Brain pericyte (primary cell): Measurements from ENCODE around the gene KCNQ1.

ENCODE experiments used
- DNase-seq: peaks from one replicate; pipeline ENCODE4 v3.0.0-alpha.2; 2012; ENCODE audit warnings: low read depth, low spot score

KCNQ1 gene

DNA sequence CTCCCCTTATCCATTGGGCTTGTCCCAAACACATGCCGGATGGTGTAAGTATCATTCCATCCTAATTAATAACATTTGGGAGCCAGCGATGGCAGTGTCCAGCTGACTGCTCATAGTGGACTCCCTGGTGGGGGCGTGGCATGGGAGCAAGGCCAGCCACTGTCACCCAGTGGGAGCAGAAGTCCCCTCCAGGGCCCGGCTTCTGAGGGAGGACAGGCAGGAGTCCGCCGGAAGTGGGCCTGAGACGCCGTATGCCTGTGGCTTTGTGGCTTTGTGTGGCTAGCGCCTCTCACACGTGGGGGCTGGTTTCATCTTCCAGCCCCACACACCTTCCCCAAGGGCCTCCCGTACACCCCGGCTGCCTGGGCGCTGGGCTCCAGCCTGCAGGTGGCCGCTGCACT is 124.5 kb downstream of the KCNQ1 start:
- no peak for DNase-seq

DNA sequence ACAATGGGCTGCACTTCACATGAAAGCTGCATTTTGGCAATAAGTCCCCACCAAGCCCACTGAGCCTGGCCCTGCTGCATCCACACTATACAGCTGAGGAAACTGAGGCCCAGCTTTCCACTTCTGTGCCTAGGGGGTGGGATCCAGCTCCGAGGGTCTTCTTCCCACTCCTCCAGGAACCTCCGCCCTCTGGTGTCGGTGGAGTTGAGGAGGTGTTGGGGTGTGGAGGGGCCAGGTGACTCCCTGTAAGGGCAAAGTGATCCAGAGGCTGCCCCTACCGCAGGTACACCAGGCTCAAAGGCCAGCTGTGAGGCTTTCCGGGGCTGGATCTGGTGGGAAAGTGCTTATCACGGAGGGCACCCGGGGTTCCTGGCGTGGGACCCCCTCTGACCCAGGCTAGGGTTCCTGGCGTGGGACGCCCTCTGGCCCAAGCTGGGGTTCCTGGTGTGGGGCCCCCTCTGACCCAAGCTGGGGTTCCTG is 125.0 kb downstream of the KCNQ1 start:
- DNase-seq, result no peak

DNA sequence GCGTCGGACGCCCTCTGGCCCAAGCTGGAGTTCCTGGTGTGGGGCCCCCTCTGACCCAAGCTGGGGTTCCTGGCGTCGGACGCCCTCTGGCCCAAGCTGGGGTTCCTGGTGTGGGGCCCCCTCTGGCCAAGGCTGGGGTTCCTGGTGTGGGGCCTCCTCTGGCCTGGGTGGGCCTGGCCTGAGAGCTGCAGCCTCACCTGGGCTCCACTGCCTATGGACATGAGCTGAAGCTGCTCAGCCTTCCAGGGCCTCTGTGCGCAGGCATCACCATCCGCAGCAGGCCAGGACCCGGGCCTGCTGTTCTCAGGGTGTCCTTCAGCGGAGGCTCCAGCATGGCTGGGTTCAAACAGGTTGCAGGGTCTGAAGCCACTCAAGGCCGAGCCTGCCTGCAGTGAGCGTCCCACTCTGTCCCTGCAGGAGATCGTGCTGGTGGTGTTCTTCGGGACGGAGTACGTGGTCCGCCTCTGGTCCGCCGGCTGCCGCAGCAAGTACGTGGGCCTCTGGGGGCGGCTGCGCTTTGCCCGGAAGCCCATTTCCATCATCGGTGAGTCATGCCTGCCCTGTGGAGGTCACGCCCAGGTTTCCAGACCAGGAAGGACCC is 125.5 kb downstream of the KCNQ1 start:
- DNase-seq, result no peak

DNA sequence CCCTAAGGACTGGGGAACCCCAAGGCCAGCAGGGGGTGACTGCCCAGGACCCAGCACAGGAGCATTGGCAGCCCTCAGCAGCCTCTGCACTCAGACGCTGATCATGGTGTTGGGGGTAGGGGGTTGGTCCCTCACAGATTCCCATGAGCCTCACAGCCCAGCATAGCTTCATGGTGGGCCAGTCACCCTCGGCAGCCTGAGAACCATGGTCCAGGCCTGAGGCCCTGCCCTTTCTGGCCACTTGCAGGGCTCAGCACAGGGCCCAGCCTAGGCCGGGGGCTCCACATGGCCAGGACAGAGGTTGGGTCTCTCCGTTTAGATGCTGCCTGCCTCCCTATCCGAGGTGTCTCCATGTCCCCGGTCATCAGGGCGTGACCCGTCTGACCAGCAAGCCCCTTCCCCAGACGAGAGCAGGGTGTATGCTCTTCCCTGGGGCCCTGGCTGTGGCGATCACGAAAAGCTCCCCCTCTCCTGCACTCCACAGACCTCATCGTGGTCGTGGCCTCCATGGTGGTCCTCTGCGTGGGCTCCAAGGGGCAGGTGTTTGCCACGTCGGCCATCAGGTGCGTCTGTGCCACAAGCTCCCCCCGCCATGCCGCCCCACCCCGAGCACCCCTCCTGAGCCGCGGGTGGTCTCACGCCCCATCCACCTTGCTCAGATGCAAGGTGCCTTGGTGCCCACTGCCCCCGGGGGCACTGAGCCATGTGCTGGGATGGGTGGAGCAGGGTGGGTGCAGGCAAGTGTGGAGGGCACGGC is 126.2 kb downstream of the KCNQ1 start:
- DNase-seq, result no peak

DNA sequence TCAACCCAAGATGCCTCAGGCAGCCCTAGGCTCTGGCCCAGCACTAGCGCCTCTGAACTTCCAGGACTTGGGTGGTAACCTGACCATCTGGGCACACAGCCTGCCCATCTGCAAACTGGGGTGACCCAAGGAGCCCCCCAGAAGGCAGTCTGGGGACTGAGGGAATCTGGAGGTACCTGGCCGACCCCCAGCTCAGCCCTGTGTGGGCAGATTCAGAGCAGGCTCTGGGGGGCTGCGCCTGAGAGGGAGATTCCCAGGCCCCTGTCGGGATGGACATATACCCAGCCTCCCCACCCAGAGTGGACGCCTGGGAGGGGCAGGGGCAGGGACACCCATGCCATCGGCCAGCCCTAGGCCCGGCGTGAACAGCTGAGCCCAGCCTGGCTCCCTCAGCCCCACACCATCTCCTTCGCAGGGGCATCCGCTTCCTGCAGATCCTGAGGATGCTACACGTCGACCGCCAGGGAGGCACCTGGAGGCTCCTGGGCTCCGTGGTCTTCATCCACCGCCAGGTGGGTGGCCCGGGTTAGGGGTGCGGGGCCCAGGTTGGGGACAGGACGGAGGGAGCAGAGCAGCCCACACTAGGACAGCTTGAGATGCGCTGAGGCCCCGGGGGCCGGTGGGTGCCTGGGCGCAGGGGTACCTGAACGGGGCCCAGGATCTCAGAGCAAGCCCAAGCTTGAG is 126.9 kb downstream of the KCNQ1 start:
- no peak for DNase-seq

DNA sequence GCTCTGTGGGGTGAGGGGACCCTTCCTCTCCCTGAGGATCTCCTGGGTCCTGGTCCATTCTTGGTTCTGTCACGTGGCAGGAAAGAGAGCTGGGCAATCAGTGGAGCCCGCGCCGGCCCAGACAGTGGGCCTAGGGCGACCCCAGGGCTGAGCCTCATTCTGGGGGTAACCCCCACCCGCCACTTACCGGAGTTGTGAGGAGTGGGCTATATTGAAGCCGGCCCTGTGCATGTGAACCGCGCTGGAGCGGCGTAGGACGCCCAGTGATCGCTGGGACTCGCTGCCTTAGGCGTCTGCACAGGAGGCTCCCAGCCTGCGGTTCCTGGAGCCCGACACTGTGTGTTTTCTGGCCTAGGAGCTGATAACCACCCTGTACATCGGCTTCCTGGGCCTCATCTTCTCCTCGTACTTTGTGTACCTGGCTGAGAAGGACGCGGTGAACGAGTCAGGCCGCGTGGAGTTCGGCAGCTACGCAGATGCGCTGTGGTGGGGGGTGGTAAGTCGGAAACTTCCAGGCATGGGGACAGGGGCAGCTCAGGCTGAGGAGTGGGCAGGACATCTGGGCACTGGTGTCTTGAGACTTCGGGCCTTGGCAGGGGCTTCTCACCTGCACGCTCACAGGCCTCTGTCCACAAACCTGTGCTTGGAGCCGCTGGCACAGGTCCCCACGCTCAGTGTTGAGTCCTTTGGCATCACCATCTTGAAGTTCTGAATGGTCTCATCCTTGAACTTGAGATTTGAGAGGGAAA is 127.9 kb downstream of the KCNQ1 start:
- DNase-seq, result no peak

DNA sequence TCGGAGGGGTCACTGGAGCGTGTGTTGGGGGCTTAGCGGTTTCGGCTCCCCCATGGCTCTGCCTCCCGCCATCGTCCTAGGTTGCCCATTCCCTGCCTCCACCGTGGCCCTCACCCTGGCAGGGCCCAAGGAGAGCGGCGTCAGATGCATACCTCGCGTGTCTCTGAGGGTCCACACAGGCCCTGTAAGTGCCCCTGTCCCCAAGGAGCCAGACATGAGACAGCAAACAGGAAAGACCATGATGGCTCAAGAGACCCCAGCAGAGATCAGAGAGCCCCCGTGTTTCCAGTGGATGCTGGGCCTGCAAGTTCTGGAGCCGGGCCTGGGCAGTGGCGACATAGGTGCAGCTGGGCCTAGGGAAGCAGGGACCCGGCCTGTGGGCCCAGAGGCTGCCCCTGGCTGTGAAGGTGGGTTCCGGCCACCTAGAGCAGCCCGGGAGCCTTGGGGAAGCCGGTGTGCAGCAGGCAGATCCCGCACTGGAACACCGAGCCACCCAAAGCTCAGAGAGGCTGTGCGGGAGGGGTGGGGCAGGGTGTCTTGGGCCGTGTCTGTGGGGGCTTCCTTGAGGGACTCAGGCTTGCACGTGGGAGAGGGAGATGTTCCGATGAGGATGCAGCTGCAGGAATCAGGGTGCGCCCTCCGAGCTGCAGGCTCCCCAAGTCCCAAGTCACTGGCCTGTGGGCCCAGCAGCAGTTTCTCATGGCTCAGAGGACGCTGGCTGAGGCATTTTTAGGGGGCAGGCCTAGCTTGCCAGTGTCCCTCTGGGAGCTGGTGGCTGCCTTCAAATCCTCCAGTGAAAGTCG is 128.6 kb downstream of the KCNQ1 start:
- DNase-seq, result no peak

DNA sequence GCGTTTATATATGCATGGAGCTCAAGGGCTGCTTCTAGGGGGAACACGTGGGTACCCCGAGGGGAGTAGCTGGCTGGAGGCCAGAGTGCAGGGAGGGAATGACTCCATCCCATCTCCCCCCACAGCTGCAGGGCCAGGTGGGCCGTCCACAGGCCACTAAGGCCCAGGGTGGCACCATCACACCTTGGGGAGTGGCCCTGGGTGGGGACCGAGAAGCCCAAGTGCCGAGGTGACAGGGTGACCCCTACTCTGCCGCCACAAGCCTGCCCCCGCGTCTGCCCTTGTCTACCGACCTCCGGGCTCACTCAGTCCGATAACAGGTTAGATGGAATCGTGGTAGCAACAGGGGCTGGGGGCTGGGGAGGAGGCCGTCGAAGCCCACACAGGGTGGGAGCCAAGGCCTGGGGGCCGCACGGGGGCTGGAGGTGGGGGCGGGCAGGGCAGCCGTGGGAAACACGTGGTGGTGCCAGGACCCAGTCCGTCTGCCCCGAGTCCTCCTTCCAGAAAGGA is 129.3 kb downstream of the KCNQ1 start:
- no peak for DNase-seq

DNA sequence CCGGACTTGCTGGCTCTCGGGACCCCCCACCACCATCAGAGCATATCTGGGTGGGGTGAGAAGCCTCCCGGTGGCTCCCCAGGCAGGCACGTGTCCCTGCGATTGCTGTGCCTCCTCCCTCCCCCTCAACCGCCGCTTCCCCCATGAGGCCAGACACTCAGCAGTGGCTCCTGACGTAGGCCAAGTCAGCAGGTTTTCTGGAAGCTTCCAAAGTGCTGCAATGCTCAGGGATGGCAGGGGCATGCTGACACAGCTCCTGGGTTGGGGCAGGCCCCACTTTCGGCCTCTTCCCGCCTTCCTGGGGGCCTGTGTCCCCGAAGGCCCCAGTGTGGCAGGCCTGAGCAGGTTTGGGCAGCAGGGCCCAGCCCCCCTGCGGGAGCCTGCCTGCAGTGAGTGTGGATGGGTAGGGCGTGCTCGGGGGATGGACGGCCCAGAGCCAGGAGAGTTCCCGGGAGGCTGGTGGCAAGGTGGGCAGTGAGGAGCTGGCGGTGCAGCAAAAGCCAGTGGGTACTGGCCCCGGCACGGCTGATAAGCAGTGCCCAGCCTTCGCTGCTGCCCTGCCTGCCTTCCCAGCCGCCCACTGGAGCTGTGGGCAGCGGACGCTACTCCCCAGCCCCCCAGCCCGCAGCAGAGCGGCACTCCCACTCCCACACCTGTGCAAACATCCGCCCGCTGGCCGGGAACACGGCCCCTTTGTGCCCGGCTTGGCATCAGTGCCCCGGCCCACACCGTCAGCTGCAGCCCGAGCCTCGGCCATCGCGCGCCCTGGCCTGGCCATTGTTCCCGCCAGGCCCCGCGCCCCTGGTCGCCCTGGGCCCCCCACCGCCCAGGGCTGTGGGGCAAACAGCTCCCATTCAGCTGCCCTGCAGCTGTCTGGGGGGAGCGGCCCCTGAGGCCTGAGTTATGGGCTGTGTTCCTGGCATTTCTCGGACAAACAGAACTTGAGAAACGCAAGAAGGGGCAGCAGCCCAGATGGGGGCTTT is 130.0 kb downstream of the KCNQ1 start:
- no peak for DNase-seq

DNA sequence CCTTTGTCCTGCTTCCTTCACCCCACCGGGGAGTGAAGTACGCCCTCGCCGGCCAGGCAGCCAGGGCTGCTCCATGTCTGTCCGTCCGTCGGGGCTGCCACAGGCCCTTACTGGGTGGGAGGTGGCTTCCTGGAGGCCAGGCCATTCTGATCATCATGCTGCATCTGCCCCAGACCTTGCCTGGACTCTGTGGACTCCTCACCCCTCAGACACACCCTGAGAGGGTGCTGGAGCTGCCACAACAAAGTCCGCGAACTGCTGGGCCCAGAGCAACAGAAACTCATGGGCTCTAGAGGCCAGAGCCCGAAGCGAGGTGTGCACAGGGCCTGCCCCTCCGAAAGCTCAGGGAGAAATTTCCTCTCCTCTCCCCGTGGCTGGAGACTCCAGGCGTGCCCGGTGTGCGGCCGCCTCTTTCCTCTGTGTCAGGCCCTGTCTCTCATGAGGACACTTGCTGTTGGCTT is 130.8 kb downstream of the KCNQ1 start:
- no peak for DNase-seq

DNA sequence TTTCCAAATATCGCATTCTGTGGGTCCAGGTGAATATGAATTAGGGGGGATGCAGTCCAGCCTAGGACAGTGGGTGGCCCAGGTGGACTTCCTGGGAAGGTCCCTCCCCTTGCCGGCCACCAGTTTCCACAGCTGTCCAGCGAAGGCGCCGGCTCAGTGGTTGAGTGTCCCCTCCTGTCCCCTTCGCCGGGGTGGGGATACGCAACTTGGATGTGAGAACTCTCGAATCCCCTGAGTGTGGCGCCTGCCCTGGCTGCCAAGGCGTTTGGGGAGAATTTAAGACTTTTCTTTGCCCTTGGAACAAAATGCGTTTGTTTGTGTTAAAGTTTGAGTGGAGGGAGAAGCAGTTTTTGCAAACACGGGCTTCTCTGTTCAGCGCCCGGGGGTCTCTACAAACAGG is 131.3 kb downstream of the KCNQ1 start:
- DNase-seq, result no peak

DNA sequence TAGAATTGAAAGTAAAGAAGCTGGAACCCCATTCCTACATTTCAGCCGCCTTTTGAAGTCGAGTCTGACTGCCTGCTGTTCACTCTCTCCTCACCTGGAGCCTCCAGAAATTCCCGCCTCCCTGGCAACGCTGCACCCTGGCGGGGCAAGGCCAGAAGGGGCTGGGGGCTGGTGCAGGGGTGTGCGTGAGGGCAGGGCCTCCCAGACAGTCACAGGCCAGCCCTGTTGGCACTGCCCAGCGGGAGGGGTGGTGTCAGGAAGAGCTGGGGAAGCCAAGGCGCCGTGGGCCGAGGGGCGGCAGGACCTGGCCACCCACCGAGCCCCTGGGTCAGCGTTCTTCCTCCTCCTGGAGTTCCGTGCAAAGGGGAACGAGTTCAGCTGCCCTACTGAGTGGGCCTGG is 131.7 kb downstream of the KCNQ1 start:
- no peak for DNase-seq

DNA sequence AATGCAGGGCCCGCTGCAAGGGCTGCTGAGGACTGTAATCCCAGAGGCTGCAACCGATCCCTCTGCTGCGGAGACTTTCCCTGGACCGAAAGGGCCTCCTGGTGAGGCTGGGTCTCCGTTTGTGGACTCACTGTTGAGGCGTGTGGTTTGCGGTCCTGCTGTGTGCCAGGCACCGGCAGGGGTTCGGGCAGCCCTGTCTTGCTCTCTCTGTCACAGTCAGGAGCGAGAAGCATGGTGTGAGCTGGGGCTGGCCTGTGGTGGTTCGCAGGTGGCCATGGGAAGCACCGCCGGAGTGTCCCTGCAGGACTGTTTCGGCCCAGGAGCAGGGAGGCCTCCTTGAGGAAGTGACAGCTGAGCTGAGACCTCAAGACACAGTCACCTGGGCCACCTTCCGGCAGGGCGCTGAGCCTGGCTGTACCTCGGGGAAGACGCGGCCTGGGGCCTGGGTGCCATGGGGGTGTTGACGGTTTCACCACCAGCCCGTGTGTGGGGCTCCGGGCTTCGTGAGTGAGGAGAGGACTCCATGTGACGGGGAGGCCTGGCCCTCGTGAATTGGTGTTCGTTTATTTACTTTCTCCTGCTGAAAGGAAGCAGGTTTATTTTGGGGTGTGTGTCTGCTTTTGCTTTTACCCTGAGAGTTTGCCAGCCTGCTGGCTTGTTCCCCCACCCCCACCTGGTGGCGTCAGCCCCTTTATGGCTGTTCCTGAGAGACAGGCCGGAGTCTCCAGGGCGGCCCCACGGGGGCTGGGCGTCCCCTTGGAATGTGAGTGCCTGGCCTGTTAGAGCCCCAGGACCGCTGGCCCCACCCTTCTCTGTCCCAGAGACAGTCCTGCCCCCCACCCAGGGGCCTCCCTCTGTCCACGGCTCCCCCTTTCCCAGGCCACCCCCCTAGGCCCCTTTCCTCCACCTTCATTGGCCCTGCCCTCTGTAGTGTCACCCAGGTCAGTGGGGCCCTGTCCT is 132.5 kb downstream of the KCNQ1 start:
- no peak for DNase-seq

DNA sequence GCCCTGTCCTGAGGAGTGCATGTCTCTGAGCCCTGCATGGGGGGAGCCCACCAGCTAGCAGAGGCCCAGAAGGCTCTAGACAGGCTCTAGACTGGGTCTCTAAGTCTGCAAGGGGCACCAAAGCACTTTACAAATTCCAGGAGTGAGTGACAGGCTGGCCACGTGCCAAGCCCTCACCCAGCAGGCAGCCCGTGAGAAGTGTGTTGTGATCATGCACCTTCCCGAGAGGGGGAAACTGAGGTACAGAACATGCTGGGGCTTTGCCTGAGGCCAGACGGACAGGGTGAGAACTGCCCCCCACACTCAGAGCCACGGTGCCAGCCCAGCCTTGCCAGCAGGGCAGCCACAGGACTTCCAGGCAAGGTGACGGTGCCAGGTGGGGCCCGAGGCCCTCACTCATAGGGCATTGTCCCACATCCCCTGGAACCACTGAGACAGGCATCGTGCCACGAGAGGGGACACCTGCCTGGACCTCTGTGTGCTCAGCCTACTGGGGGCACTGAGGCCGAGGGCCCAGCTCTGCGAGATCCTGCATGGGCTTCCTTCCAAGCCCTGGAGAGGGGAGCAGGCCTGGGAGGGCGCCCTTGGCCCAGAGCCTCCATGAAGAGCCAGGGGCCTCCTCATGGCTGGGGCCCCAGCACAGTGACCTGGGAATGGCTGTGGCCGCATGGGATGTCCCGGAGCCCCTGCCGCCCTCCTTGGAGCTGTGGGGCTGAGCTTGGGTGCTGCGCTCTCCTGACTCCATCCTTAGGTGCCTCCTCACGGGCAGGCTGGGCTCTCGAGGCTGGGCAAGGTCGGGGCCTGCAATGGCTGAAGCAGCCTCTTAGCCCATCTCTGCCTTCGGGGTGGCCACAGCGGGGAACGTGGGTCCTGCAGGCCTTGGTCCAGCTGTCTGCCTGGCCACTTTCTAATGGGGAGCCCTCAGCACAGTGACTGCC is 133.5 kb downstream of the KCNQ1 start:
- DNase-seq, result no peak

DNA sequence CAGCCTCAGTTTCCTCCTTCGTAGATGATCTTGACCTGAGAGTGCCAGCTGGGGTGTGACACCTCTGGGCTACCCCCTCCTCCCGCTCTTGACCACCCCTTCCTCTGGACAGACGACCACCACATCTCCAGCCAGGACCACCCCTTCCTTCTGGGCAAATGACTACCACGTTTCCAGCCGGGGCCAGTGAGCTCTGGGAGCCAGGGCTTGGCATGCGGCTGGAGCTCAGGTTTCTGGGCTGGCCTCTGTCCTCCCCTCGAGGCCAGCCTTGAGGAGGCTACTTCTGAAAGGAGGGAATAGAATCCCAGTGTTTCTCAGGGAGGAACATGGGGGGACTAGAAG is 134.1 kb downstream of the KCNQ1 start:
- DNase-seq, result no peak

DNA sequence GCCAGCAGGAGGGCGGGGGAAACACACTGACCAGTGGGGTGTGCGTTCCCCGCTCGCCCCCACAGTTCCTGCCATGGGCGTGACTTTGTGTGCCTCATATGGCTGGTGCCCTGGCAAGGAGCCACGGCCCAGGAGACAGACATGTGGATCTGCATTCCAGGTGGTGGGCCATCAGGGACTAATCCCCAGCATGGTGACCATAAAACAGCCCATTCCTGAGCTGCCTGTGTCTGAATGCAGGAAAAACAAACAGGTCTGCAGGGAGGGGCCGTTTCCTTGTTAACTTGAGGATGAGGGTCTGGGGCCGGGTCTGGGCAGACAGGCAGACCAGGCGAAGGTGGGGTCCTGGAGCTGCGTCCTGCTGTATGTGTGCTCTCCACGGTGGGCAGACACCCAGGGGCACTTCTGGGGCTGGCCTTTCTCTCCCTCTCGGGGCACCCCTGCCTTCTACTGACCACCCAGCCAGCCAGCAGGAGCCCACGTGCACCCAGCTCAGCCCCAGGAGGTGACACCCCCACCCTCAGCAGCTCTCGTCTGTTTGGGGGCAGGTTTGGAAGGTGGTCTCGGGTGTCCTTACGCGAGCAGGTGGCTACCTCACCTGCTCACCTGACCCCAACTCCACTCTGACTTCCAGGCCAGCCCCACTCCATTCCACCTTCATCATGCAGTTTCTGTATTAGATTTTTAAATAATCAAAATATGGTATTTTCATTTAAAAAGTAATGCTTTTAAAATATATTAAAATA is 134.7 kb downstream of the KCNQ1 start:
- no peak for DNase-seq

DNA sequence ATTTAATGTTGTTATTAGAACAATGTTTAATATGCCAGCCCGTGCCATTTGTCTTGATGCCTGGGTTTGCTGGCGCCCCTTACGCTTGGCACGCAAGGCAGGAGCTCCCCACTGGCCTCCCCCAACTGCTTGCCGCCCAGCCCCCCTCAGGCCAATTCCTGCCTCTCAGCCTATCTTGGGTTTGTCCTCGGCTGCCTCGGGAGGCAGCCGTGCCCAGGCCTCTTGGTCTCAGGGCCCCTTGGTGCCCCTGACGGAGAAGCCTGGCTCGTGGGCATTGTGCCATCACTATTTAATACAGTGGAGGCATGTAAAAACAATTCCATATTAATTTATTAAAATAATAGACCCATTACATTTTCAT is 135.2 kb downstream of the KCNQ1 start:
- DNase-seq, result no peak
